K562 (cell line): ENCODE results near the gene ABHD1. TPM values are rescaled to one million over a fixed set of nuclear protein-coding genes. Genes with fewer than 3 reads are reported as not detected.

Experiments
- ATAC-seq: fragments of 200-7000 bp; cut with Tn5 transposase; 3 replicates; pipeline ENCODE4 v1.9.1; 2020; ENCODE audit warnings: moderate library complexity
- BruUV-seq: library from RNA; stranded (reverse); fragments of 400-500 nt; replicated peaks from 2 replicates; lab custom pipeline; 2021; lab: Mats Ljungman, UMichigan
- CTCF ChIA-PET: fragments of 300-600 bp; formaldehyde crosslinking; extraction: SDS; loops from one replicate; lab custom pipeline; 2021; ENCODE audit warnings: low intra/inter-chr PET ratio; lab: Yijun Ruan, JAX
- POLR2A ChIA-PET: fragments of 300-600, 350-650 bp; sonication (Branson Sonifier 250); formaldehyde crosslinking; extraction: SDS; loops from one replicate; lab custom pipeline; 2021; ENCODE audit warnings: antibody characterized with exemption, inconsistent platforms; lab: Yijun Ruan, JAX
- DNase-seq, 4 experiments: peaks; one replicate each; pipeline versions ENCODE4 v3.0.0 to v3.0.0-alpha.2; 2011 to 2018; ENCODE audit warnings: low spot score in 3 of 4, mixed read lengths in 3 of 4; ENCODE audit errors: extremely low read depth in 1 of 4
- FAIRE-seq: peaks from 2 replicates; lab custom pipeline; 2011; peaks lifted over from hg19 to GRCh38; lab: Jason Lieb, UNC
- H2AFZ ChIP-seq: 2 replicates; pipeline ENCODE4 v1.6.0; 2011; ENCODE audit warnings: low read depth, low read length, control low read depth, inconsistent platforms
- H3K27ac ChIP-seq: fragments of 200-600 bp; 3 replicates; pipeline ENCODE4 v1.8.0; 2011; ENCODE audit warnings: low read depth, mild to moderate bottlenecking, control low read depth, inconsistent platforms, low read length, moderate library complexity, mixed read lengths; ENCODE audit errors: extremely low read depth
- H3K27me3 ChIP-seq, 2 experiments: fragments of 300-600 bp in 1 of 2; 2 replicates in 1 of 2; 3 replicates in 1 of 2; pipeline versions ENCODE4 v1.6.0 to v1.8.0; 2011; ENCODE audit warnings: inconsistent platforms in 2 of 2, low read length in 2 of 2, mild to moderate bottlenecking in 1 of 2, mixed read lengths in 1 of 2, moderate library complexity in 1 of 2; ENCODE audit not compliant: control insufficient read depth in 2 of 2, insufficient read depth in 2 of 2
- H3K36me3 ChIP-seq: fragments of 300-600 bp; 3 replicates; pipeline ENCODE4 v1.8.0; 2011; ENCODE audit warnings: mild to moderate bottlenecking, low read length, inconsistent platforms; ENCODE audit not compliant: control insufficient read depth, insufficient read depth
- H3K4me1 ChIP-seq, 2 experiments: fragments of 200-600 bp in 1 of 2; replicated peaks in 1 of 2; 2 replicates in 1 of 2; 3 replicates in 1 of 2; pipeline versions ENCODE4 v1.5.1 to v1.8.0; 2011; ENCODE audit warnings: inconsistent platforms in 2 of 2, low read length in 2 of 2, mild to moderate bottlenecking in 1 of 2, mixed read lengths in 1 of 2, moderate library complexity in 1 of 2; ENCODE audit not compliant: control insufficient read depth in 2 of 2, insufficient read depth in 2 of 2
- H3K4me2 ChIP-seq: 2 replicates; pipeline ENCODE4 v1.6.1; 2011; ENCODE audit warnings: low read length, control low read depth, inconsistent platforms, mixed read lengths; ENCODE audit not compliant: insufficient read depth
- H3K4me3 ChIP-seq: fragments of 200-600 bp; sonication (generic), shearing (Covaris generic); 2 replicates; pipeline ENCODE4 v1.5.1; 2016; ENCODE audit warnings: control low read depth, inconsistent platforms
- H3K79me2 ChIP-seq: fragments of 200-600 bp; 3 replicates; pipeline ENCODE4 v1.8.0; 2011; ENCODE audit warnings: low read length, inconsistent platforms; ENCODE audit not compliant: control insufficient read depth, insufficient read depth
- H3K9ac ChIP-seq, 2 experiments: 2 replicates each; pipeline versions ENCODE4 v1.6.0 to v1.6.1; 2011; ENCODE audit warnings: low read depth in 2 of 2, low read length in 2 of 2, control low read depth in 1 of 2, inconsistent platforms in 1 of 2, mild to moderate bottlenecking in 1 of 2, mixed read lengths in 1 of 2; ENCODE audit not compliant: insufficient read depth in 1 of 2
- H3K9me1 ChIP-seq: one replicate; pipeline ENCODE4 v1.6.0; 2011; ENCODE audit warnings: inconsistent platforms, mild to moderate bottlenecking, low read length, moderate library complexity; ENCODE audit not compliant: control insufficient read depth, insufficient read depth
- H3K9me3 ChIP-seq: replicated peaks from 2 replicates; pipeline ENCODE4 v1.5.1; 2011; ENCODE audit warnings: low read depth, low read length, inconsistent platforms; ENCODE audit not compliant: control insufficient read depth, insufficient read depth
- H4K20me1 ChIP-seq: replicated peaks from 2 replicates; pipeline ENCODE4 v1.6.1; 2011; ENCODE audit warnings: low read length, inconsistent platforms, mixed read lengths; ENCODE audit not compliant: control insufficient read depth, insufficient read depth
- CBX3 ChIP-seq, 2 experiments: IDR thresholded peaks; 1 replicate in 1 of 2; 2 replicates in 1 of 2; pipeline ENCODE4 v1.6.1; 2012; ENCODE audit warnings: inconsistent platforms in 2 of 2, low read length in 2 of 2, borderline replicate concordance in 1 of 2, control low read depth in 1 of 2
- CEBPB ChIP-seq: fragments of 450-650 bp; IDR thresholded peaks from 2 replicates; pipeline ENCODE4 v1.6.1; 2016; ENCODE audit warnings: missing genetic modification characterization, missing compliant biosample characterization
- MBD1 ChIP-seq: fragments of 250-450 bp; sonication (Bioruptor Pico); IDR thresholded peaks from 2 replicates; pipeline ENCODE4 v1.8.0; 2022; ENCODE audit warnings: inconsistent platforms
- MEIS2 ChIP-seq: fragments of 450-650 bp; IDR thresholded peaks from 2 replicates; pipeline ENCODE4 v1.6.1; 2014; ENCODE audit warnings: mild to moderate bottlenecking; ENCODE audit not compliant: partially characterized antibody
- WGBS: fragments of 100-300 bp; shearing (Covaris generic); methylation state at CpG from one replicate; pipeline ENCODE4 v1.1.6; 2016; ENCODE audit warnings: low coverage, mixed read lengths; ENCODE audit not compliant: insufficient coverage; ENCODE audit errors: missing lambda C conversion rate; 5-methylcytosine and 5-hydroxymethylcytosine counted together
- in situ Hi-C: fragments of 300-500 bp; cut with MboI; formaldehyde crosslinking; loops from 4 replicates; pipeline ENCODE4 v1.15.0; 2018; ENCODE audit warnings: inconsistent platforms, mixed read lengths
- intact Hi-C: fragments of 100-400 bp; cut with micrococcal nuclease; formaldehyde crosslinking; loops from 2 replicates; pipeline ENCODE4 v1.14.2; 2022
- polyA plus RNA-seq, 8 experiments: library from polyadenylated mRNA; depleted of rRNA in 4 of 8; stranded (reverse) in 5 of 8; unstranded in 3 of 8; fragments of >200 nt; fragmentation: Nextera tagmentation in 2 of 8; fragmentation: Illumina TruSeq in 1 of 8; extraction: Ambion mirVana in 2 of 8; extraction: Trizol in 1 of 8; gene quantifications; 2 replicates each; pipeline versions ENCODE4 v1.2.1 to v1.2.3, GENCODE V29; 2011 to 2014; ENCODE audit warnings: inconsistent platforms in 1 of 8, missing spikeins in 1 of 8
- total RNA-seq, 7 experiments: library from RNA; depleted of rRNA in 6 of 7; stranded (reverse); fragments of >200 nt in 6 of 7; fragmentation: Illumina TruSeq in 2 of 7; extraction: Trizol in 2 of 7; gene quantifications; 2 replicates each; pipeline versions ENCODE4 v1.2.1 to v1.2.3, GENCODE V29; 2011 to 2021; ENCODE audit warnings: low replicate concordance in 1 of 7

Gene ABHD1
- total and polyA plus RNA-seq, 9 of the 15 experiments (the other 6 are each of a cell fraction or from before 2014, with no cell fraction given), result 0.10 to 0.16 (median 0.11) TPM; not detected in 5

GRCh38 chr2:27143285-27143684, 19.7 kb downstream of the ABHD1 start:
- H3K79me2 ChIP-seq, result no peaks in the 10 kb centered on the region

GRCh38 chr2:27145682-27146081, 22.1 kb downstream of the ABHD1 start:
- no peak overlapping the region for H3K4me2 ChIP-seq
- H3K27me3 ChIP-seq, result peaks cover 0 to 15% of the 10 kb centered on the region in 2 experiments; a peak in 2 of 5 replicates
- CTCF ChIA-PET, result no interaction called here
- POLR2A ChIA-PET, result no interaction called here
- FAIRE-seq, result no peak
- no peak overlapping the region for H2AFZ ChIP-seq
- H3K9ac ChIP-seq, result no peak overlapping the region
- no peaks in the 10 kb centered on the region for H3K9me1 ChIP-seq
- intact Hi-C loops (no loop called here), in situ Hi-C loops (no loop called here)
- no peak for DNase-seq
- BruUV-seq, result no TSS peak
- WGBS, result 27% methylated on average over 2 of the region's 2 CpGs
- no peak overlapping the region for H3K27ac ChIP-seq
- no peak for ATAC-seq
- no peaks in the 10 kb centered on the region for H3K36me3 ChIP-seq
- TF ChIP-seq MBD1 (CRISPR knock-in tag), result no peak
- peak; percentile 75 for TF ChIP-seq CEBPB (tag)
- H3K9me3 ChIP-seq, result peaks cover 3% of the 10 kb centered on the region; the same call in 1 of the 2 replicates
- no peak overlapping the region for H3K4me3 ChIP-seq
- H3K4me1 ChIP-seq, result peaks cover 0 to 15% of the 10 kb centered on the region in 2 experiments; a peak in 2 of 5 replicates
- H4K20me1 ChIP-seq, result no peaks in the 10 kb centered on the region
- H3K79me2 ChIP-seq, result no peaks in the 10 kb centered on the region

More at GRCh38 chr2:27143285-27143684, 19.7 kb downstream of the ABHD1 start:
- Histone ChIP-seq H4K20me1 (no peaks in the 10 kb centered on the region), H3K4me2 (no peak overlapping the region), H3K27ac (no peak overlapping the region), H3K9me1 (no peaks in the 10 kb centered on the region)
- intact Hi-C loops, result no loop called here
- DNase-seq, result no peak
- TF ChIP-seq CEBPB (tag), result no peak
- TF ChIP-seq MEIS2, result peak; percentile 70
- 0 out of 3 replicates have a peak, but pooled peaks of 1 of the 2 experiments have one; percentile 4 for TF ChIP-seq CBX3 (IDR thresholded peaks at IDR 0.05; ENCODE audit: borderline replicate concordance in 1 of 2, low read length in 2 of 2)
- TF ChIP-seq, all 486 proteins: peak for 2
- ATAC-seq, result no peak
- 0% methylated on average over 1 of the region's 1 CpG for WGBS
- FAIRE-seq, result no peak
- BruUV-seq, result no TSS peak
- H3K9me3 ChIP-seq, result peaks cover 3% of the 10 kb centered on the region; the same call in 1 of the 2 replicates
- ChIA-PET CTCF (no interaction called here), POLR2A (no interaction called here)
- no peak overlapping the region for H2AFZ ChIP-seq
- no peaks in the 10 kb centered on the region for H3K27me3 ChIP-seq
- no peak overlapping the region for H3K4me3 ChIP-seq
- H3K9ac ChIP-seq, result no peak overlapping the region
- no peaks in the 10 kb centered on the region for H3K4me1 ChIP-seq
- in situ Hi-C loops, result no loop called here
- no peaks in the 10 kb centered on the region for H3K36me3 ChIP-seq
